ENCODE results near the gene GP9.

GP9 gene

GRCh38 chr3:129077222-129077621, 16.6 kb downstream of the GP9 start:
- TF ChIP-seq, protein P1, sequence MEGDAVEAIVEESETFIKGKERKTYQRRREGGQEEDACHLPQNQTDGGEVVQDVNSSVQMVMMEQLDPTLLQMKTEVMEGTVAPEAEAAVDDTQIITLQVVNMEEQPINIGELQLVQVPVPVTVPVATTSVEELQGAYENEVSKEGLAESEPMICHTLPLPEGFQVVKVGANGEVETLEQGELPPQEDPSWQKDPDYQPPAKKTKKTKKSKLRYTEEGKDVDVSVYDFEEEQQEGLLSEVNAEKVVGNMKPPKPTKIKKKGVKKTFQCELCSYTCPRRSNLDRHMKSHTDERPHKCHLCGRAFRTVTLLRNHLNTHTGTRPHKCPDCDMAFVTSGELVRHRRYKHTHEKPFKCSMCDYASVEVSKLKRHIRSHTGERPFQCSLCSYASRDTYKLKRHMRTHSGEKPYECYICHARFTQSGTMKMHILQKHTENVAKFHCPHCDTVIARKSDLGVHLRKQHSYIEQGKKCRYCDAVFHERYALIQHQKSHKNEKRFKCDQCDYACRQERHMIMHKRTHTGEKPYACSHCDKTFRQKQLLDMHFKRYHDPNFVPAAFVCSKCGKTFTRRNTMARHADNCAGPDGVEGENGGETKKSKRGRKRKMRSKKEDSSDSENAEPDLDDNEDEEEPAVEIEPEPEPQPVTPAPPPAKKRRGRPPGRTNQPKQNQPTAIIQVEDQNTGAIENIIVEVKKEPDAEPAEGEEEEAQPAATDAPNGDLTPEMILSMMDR (IDR thresholded peaks at IDR 0.05; ENCODE audit: insufficient read depth, low read depth, low read length, missing control alignments): no peak
- DNase-seq (ENCODE audit: low read depth): no peak
- no peak overlapping the region for H3K4me3 ChIP-seq (ENCODE audit: low read length)

- no peak overlapping the region for H3K4me3 ChIP-seq (ENCODE audit: low read length)
- TF ChIP-seq, protein P1 (IDR thresholded peaks at IDR 0.05; ENCODE audit: insufficient read depth, low read depth, low read length, missing control alignments): no peak
- DNase-seq (ENCODE audit: low read depth): no peak
Observed at GRCh38 chr3:129078510-129078909, 17.9 kb downstream of the GP9 start.

DNA sequence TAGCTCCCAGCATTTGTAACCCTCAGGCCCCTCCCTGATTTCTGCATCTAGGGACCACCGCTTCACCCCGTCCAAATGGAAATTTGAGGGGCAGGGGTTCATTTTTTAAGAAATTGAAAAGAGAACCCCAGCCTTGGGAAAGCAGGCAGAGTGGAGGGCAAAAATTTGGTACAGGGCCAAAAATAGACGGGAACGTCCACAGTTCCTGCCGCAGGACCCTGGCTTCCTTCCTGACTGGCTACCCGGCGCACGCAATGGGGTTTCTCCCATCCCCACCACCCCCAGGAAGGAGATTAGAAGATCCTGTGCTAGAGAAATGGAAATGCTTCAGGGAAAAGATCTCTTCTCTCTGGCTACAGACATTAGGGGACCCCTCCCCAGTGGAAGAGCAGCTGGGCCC, 20.9 kb downstream of the GP9 start:
- H3K4me3 ChIP-seq (ENCODE audit: low read length): no peak overlapping the region
- TF ChIP-seq, protein P1 (IDR thresholded peaks at IDR 0.05; ENCODE audit: insufficient read depth, low read depth, low read length, missing control alignments): no peak
- DNase-seq (ENCODE audit: low read depth): no peak

DNA sequence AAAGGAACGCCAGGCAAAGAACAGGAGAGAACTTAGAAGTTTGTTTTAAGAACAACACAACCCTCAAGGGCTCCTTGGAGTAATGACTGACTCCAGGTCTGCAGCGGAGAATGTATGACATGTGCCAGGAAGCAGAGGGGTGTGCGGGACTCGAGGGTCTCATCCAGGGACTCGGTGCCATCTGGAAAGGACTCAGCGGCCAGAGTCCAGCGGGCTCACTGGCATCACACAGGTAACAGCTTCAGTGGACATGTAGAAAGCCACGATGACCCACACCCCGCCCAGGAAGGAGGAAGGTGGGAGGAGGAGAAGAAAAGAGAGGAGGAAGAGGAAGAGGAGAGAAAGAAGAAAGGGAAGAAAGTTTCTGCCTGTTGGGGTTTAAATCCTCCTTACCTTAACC, 21.4 kb downstream of the GP9 start:
- TF ChIP-seq, protein P1 (IDR thresholded peaks at IDR 0.05; ENCODE audit: insufficient read depth, low read depth, low read length, missing control alignments): no peak
- DNase-seq (ENCODE audit: low read depth): no peak
- H3K4me3 ChIP-seq (ENCODE audit: low read length): no peak overlapping the region

DNA sequence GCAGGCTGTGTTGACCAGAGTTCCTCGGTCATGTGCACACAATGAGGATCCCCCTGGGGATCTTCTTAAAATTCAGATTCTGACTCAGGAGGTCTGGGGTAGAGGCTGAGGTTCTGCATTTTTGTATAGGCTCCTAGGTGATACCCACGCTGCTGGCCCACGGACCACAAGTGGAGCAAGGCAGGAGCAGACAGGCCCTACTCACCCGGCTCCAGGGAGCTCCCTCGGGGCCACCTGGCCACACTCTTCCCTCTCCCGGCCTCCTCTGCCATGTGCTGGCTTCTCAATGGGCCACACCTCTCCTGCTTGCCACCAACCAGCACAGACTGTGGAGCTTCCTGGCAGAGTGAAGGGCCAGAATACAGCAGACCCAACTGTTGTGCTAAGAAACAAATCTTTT, 23.9 kb downstream of the GP9 start:
- DNase-seq (ENCODE audit: low read depth): no peak
- no peak overlapping the region for H3K4me3 ChIP-seq (ENCODE audit: low read length)
- TF ChIP-seq, protein P1 (IDR thresholded peaks at IDR 0.05; ENCODE audit: insufficient read depth, low read depth, low read length, missing control alignments): no peak

DNA sequence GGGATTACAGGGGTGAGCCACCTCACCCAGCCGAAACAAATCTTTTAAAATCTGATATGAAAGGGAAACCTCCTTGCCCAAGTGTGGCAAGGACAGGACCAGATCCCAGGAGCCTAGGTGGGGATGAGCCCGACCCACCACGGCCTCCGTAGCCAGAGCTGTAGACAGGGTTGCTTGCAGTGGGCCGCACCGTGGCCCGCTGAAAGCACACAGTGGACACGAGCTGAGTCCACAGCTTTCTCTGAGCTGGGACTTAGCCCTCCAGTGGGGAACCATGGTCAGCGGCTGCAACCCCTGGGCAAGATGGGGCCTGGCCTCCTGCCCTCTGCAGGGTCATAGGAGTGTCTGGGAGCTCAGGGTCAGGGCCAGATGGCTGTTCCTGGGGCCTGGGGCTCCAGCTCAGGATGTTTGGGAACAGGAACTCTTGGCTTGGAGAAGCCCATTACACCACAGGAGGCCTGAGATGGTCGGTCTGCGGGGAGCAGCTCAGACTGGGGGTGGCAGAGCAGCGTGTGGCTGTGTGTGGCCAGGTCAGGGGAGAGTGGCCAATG, 24.7 kb downstream of the GP9 start:
- H3K4me3 ChIP-seq (ENCODE audit: low read length): no peak overlapping the region
- DNase-seq (ENCODE audit: low read depth): no peak
- TF ChIP-seq, protein P1 (IDR thresholded peaks at IDR 0.05; ENCODE audit: insufficient read depth, low read depth, low read length, missing control alignments): no peak

- DNase-seq (ENCODE audit: low read depth): no peak
- no peak overlapping the region for H3K4me3 ChIP-seq (ENCODE audit: low read length)
- TF ChIP-seq, protein P1 (IDR thresholded peaks at IDR 0.05; ENCODE audit: insufficient read depth, low read depth, low read length, missing control alignments): no peak
Observed at GRCh38 chr3:129085818-129086217, 25.2 kb downstream of the GP9 start.
